ENCODE measurements around the gene ADCY5. TPM values are rescaled to one million over a fixed set of nuclear protein-coding genes. Genes with fewer than 3 reads are reported as not detected.

The ADCY5 gene
- polyA plus RNA-seq, 1 experiment, result 0.21 TPM

- no peak for DNase-seq (ENCODE audit: low read depth)
- CTCF ChIA-PET, result interaction anchor here (0.9 to 1.1 kb wide), 2 partner anchors 15 to 57 kb away, joined by 3 read pairs; no protein-coding TSS in a partner anchor
- Histone ChIP-seq H3K36me3 (ENCODE audit: control insufficient read depth, insufficient read depth, low read length) (no peaks in the 10 kb centered on the region), H3K27me3 (ENCODE audit: control insufficient read depth, insufficient read depth, low read length) (peaks cover 21% of the 10 kb centered on the region), H3K4me3 (ENCODE audit: low read depth, low read length) (no peak overlapping the region)
- POLR2A ChIA-PET, result no interaction called here
- no peak for TF ChIP-seq CTCF (IDR thresholded peaks at IDR 0.05; ENCODE audit: insufficient read depth, low read depth, low read length)
These were observed 17.1 kb downstream of the ADCY5 start for GRCh38 chr3:123431658-123432324.

GRCh38 chr3:123431007-123431657 lies 17.8 kb downstream of the ADCY5 start:
- DNase-seq (ENCODE audit: low read depth), result no peak
- POLR2A ChIA-PET, result no interaction called here
- TF ChIP-seq CTCF (IDR thresholded peaks at IDR 0.05; ENCODE audit: insufficient read depth, low read depth, low read length), result no peak

GRCh38 chr3:123430266-123430665 lies 18.6 kb downstream of the ADCY5 start:
- H3K36me3 ChIP-seq (ENCODE audit: control insufficient read depth, insufficient read depth, low read length), result no peaks in the 10 kb centered on the region
- no peak for DNase-seq (ENCODE audit: low read depth)
- POLR2A ChIA-PET, result no interaction called here
- TF ChIP-seq CTCF (IDR thresholded peaks at IDR 0.05; ENCODE audit: insufficient read depth, low read depth, low read length), result no peak
- no peak overlapping the region for H3K4me3 ChIP-seq (ENCODE audit: low read depth, low read length)
- CTCF ChIA-PET, result interaction anchor here (0.5 to 0.6 kb wide), 2 partner anchors 15 to 121 kb away, joined by 3 read pairs; no protein-coding TSS in a partner anchor
- H3K27me3 ChIP-seq (ENCODE audit: control insufficient read depth, insufficient read depth, low read length), result peaks cover 21% of the 10 kb centered on the region

More at GRCh38 chr3:123431007-123431657, 17.8 kb downstream of the ADCY5 start:
- Histone ChIP-seq H3K36me3 (ENCODE audit: control insufficient read depth, insufficient read depth, low read length) (no peaks in the 10 kb centered on the region), H3K4me3 (ENCODE audit: low read depth, low read length) (no peak overlapping the region), H3K27me3 (ENCODE audit: control insufficient read depth, insufficient read depth, low read length) (peaks cover 19% of the 10 kb centered on the region)
- CTCF ChIA-PET, result interaction anchor here (0.9 to 1.1 kb wide), 2 partner anchors 16 to 58 kb away, joined by 3 read pairs; no protein-coding TSS in a partner anchor

- POLR2A ChIA-PET, result no interaction called here
- Histone ChIP-seq H3K36me3 (ENCODE audit: control insufficient read depth, insufficient read depth, low read length) (no peaks in the 10 kb centered on the region), H3K27me3 (ENCODE audit: control insufficient read depth, insufficient read depth, low read length) (peaks cover 23% of the 10 kb centered on the region), H3K4me3 (ENCODE audit: low read depth, low read length) (no peak overlapping the region)
- CTCF ChIA-PET, result interaction anchor here (0.5 to 0.6 kb wide), 2 partner anchors 16 to 122 kb away, joined by 3 read pairs; no protein-coding TSS in a partner anchor
- no peak for TF ChIP-seq CTCF (IDR thresholded peaks at IDR 0.05; ENCODE audit: insufficient read depth, low read depth, low read length)
- no peak for DNase-seq (ENCODE audit: low read depth)
These were observed 19.3 kb downstream of the ADCY5 start for GRCh38 chr3:123429362-123430125.
